H9 (cell line): ENCODE measurements around the gene CCDC127. TPM values are rescaled to one million over a fixed set of nuclear protein-coding genes. Genes with fewer than 3 reads are reported as not detected.
"Not testable (repeated sequence)": the region's sequence is repeated elsewhere in the genome, so short reads cannot be mapped to it uniquely, and the experiment has no call there.

Experiments
- DNase-seq: peaks from one replicate; pipeline ENCODE4 v3.0.0-alpha.2; 2017
- H2AFZ ChIP-seq: one replicate; pipeline ENCODE4 v1.6.1; 2013; ENCODE audit warnings: mild to moderate bottlenecking, low read length, control low read depth, moderate library complexity
- H2AK5ac ChIP-seq: 2 replicates; pipeline ENCODE4 v1.6.1; 2013; ENCODE audit warnings: low read length, control low read depth, mixed read lengths; ENCODE audit not compliant: insufficient read length
- H2BK120ac ChIP-seq: one replicate; pipeline ENCODE4 v1.6.1; 2013; ENCODE audit warnings: low read depth, mild to moderate bottlenecking, low read length, control low read depth, inconsistent platforms; ENCODE audit not compliant: poor library complexity, severe bottlenecking
- H2BK12ac ChIP-seq: 2 replicates; pipeline ENCODE4 v1.6.1; 2013; ENCODE audit warnings: low read length, control low read depth, mixed read lengths, low read depth; ENCODE audit not compliant: insufficient read length
- H2BK15ac ChIP-seq: 2 replicates; pipeline ENCODE4 v1.6.1; 2013; ENCODE audit warnings: low read depth, low read length, control low read depth
- H2BK20ac ChIP-seq: one replicate; pipeline ENCODE4 v1.6.1; 2013; ENCODE audit warnings: low read depth, mild to moderate bottlenecking, low read length, control low read depth, inconsistent platforms; ENCODE audit not compliant: poor library complexity, severe bottlenecking
- H2BK5ac ChIP-seq: 2 replicates; pipeline ENCODE4 v1.6.1; 2013; ENCODE audit warnings: low read length, control low read depth, mixed read lengths; ENCODE audit not compliant: insufficient read length
- H3K14ac ChIP-seq: 2 replicates; pipeline ENCODE4 v1.6.1; 2013; ENCODE audit warnings: low read length, control low read depth; ENCODE audit not compliant: insufficient read depth
- H3K18ac ChIP-seq: 2 replicates; pipeline ENCODE4 v1.6.1; 2013; ENCODE audit warnings: low read depth, mild to moderate bottlenecking, mixed read lengths, low read length, control low read depth; ENCODE audit not compliant: insufficient read length
- H3K23ac ChIP-seq: 2 replicates; pipeline ENCODE4 v1.6.1; 2013; ENCODE audit warnings: low read length, control low read depth, mixed read lengths, low read depth; ENCODE audit not compliant: insufficient read length
- H3K23me2 ChIP-seq: 2 replicates; pipeline ENCODE4 v1.6.1; 2013; ENCODE audit warnings: low read depth, mild to moderate bottlenecking, mixed read lengths, low read length, control low read depth; ENCODE audit not compliant: insufficient read length, poor library complexity, severe bottlenecking
- H3K27ac ChIP-seq: 2 replicates; pipeline ENCODE4 v1.5.1; 2013; ENCODE audit warnings: low read length, control low read depth, mixed read lengths, low read depth; ENCODE audit not compliant: insufficient read length
- H3K27me3 ChIP-seq: 2 replicates; pipeline ENCODE4 v1.6.1; 2013; ENCODE audit warnings: low read length, control low read depth, inconsistent platforms; ENCODE audit not compliant: insufficient read depth
- H3K4ac ChIP-seq: 2 replicates; pipeline ENCODE4 v1.6.1; 2013; ENCODE audit warnings: low read depth, mild to moderate bottlenecking, control low read depth, inconsistent platforms, low read length, moderate library complexity
- H3K4me1 ChIP-seq: 2 replicates; pipeline ENCODE4 v1.6.1; 2013; ENCODE audit warnings: low read length, control low read depth, inconsistent platforms; ENCODE audit not compliant: insufficient read depth
- H3K4me2 ChIP-seq: 2 replicates; pipeline ENCODE4 v1.6.1; 2013; ENCODE audit warnings: low read length, control low read depth, mixed read lengths; ENCODE audit not compliant: insufficient read length, insufficient read depth
- H3K56ac ChIP-seq: 2 replicates; pipeline ENCODE4 v1.6.1; 2013; ENCODE audit warnings: low read depth, mild to moderate bottlenecking, mixed read lengths, low read length, control low read depth; ENCODE audit not compliant: insufficient read length
- H3K79me1 ChIP-seq: 2 replicates; pipeline ENCODE4 v1.6.1; 2013; ENCODE audit warnings: low read depth, mild to moderate bottlenecking, moderate library complexity, low read length, control low read depth, inconsistent platforms; ENCODE audit not compliant: insufficient read depth, poor library complexity, severe bottlenecking
- H3K79me2 ChIP-seq: 2 replicates; pipeline ENCODE4 v1.6.1; 2013; ENCODE audit warnings: low read length, control low read depth, inconsistent platforms; ENCODE audit not compliant: insufficient read depth
- H3K9ac ChIP-seq: 2 replicates; pipeline ENCODE4 v1.6.1; 2013; ENCODE audit warnings: low read length, control low read depth, mixed read lengths; ENCODE audit not compliant: insufficient read length; ENCODE audit errors: extremely low read depth
- H3K9me3 ChIP-seq: one replicate; pipeline ENCODE4 v1.6.1; 2013; ENCODE audit warnings: low read depth, low read length, inconsistent platforms; ENCODE audit not compliant: control insufficient read depth
- H3T11ph ChIP-seq: one replicate; pipeline ENCODE4 v1.6.1; 2013; ENCODE audit warnings: mild to moderate bottlenecking, low read length, control low read depth, inconsistent platforms
- H4K20me1 ChIP-seq: one replicate; pipeline ENCODE4 v1.6.1; 2013; ENCODE audit not compliant: control insufficient read depth, insufficient read length, insufficient read depth
- H4K5ac ChIP-seq: 2 replicates; pipeline ENCODE4 v1.6.1; 2013; ENCODE audit warnings: low read depth, mild to moderate bottlenecking, mixed read lengths, low read length, control low read depth; ENCODE audit not compliant: insufficient read length
- H4K8ac ChIP-seq: replicated peaks from 2 replicates; pipeline ENCODE4 v1.6.1; 2013; ENCODE audit warnings: low read length, control low read depth, mixed read lengths, low read depth; ENCODE audit not compliant: insufficient read length
- H4K91ac ChIP-seq: 2 replicates; pipeline ENCODE4 v1.6.1; 2013; ENCODE audit warnings: low read depth, mild to moderate bottlenecking, moderate library complexity, mixed read lengths, low read length, control low read depth; ENCODE audit not compliant: insufficient read length
- H3K27ac Mint-ChIP-seq, 3 experiments: 2 replicates in 2 of 3; 3 replicates in 1 of 3; pipeline ENCODE4 v1.8.0; 2020 to 2021; ENCODE audit warnings: mixed read lengths in 3 of 3, mild to moderate bottlenecking in 1 of 3, moderate library complexity in 1 of 3
- H3K27me3 Mint-ChIP-seq: 2 replicates; pipeline ENCODE4 v1.8.0; 2021; ENCODE audit warnings: low read depth, mild to moderate bottlenecking, moderate library complexity, mixed read lengths
- H3K36me3 Mint-ChIP-seq, 3 experiments: 2 replicates in 2 of 3; 3 replicates in 1 of 3; pipeline ENCODE4 v1.8.0; 2020 to 2021; ENCODE audit warnings: low read depth in 3 of 3, mixed read lengths in 3 of 3; ENCODE audit not compliant: insufficient read depth in 1 of 3
- H3K4me1 Mint-ChIP-seq, 2 experiments: 2 replicates each; pipeline ENCODE4 v1.8.0; 2020; ENCODE audit warnings: mixed read lengths in 2 of 2
- H3K4me3 Mint-ChIP-seq, 2 experiments: 2 replicates in 1 of 2; 3 replicates in 1 of 2; pipeline ENCODE4 v1.8.0; 2020 to 2021; ENCODE audit warnings: mild to moderate bottlenecking in 2 of 2, mixed read lengths in 2 of 2, moderate library complexity in 1 of 2
- H3K9me3 Mint-ChIP-seq, 2 experiments: 2 replicates in 1 of 2; 3 replicates in 1 of 2; pipeline ENCODE4 v1.8.0; 2020; ENCODE audit warnings: mild to moderate bottlenecking in 2 of 2, mixed read lengths in 2 of 2, moderate library complexity in 1 of 2
- WGBS: extraction: QIAGEN DNeasy Blood & Tissue Kit; methylation state at CpG from one replicate; pipeline ENCODE4 v1.1.7; 2013; ENCODE audit warnings: missing lambda C conversion rate, low lambda C conversion rate, mixed read lengths; ENCODE audit not compliant: insufficient read length; ENCODE audit errors: extremely low coverage; 5-methylcytosine and 5-hydroxymethylcytosine counted together
- total RNA-seq: library from RNA; stranded (reverse); gene quantifications from 2 replicates; pipeline ENCODE4 v1.2.1, GENCODE V29; 2021

Gene CCDC127
- total RNA-seq, 1 experiment from 2014 or later, result 9.0 TPM

DNA sequence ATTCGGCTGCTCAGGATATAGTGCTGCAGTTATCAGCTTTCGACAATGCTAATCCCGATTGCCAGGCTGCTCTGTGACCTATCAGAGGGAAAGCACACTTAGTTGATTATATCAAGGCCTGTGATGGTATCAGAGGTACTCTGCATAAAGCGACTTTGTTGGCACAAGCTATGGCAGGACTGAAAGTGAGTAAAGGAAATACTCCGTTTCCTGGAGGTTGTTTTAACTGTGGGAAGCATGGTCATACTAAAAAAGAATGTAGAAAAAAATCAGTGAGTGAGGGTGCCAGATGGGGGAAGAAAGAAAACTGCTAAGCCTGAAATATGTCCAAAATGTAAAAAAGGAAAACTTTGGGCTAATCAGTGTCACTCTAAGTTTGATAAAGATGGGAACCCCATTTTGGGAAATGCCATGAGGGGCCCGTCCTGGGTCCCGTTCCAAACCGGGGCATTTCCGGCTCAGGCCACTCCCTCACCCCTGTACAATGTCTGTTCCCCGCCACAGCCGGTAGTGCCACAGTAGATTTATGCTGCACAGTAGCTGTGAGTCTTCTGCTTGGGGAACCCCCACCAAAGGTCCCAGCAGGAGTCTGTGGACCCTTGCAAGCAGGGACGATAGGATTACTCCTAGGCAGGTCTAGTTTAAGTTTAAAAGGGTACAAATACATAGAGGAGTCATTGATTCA, 25.9 kb upstream of the CCDC127 start:
- H3K27ac Mint-ChIP-seq, result peak overlapping the region in 1 of 3 experiments; percentile 48; a peak in 1 of 7 replicates

DNA sequence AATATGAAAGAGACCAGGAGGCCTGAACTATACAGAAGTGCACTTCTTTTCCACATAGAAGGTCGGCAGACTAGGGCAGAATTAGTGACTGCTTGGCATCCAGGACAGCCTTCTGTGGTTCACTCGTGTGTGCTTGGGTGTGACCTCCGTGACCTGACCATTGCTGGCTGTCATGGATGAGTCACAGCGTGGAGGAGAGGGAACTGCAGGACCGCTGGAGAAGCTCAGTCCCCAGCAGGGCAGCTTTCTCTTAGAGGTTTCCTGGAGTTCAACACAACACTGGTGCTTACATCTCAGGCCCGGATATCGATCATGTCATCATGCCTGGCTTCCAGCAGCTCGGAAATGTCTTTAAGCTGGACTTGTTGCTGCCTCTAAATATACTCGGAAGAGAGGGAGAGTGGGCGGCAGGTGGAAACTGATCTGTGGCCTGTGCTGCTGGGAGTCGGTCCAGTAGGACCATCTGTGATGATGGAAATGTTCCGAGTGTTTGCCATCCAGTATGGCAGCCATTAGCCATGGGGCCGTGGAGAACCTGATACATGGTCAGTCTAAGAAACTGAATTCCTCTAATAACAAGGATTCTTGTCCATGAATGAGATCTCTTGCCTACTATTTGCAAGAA, 23.2 kb upstream of the CCDC127 start:
- not testable (repeated sequence) for H2BK20ac ChIP-seq, H3K27me3 Mint-ChIP-seq, H3K27me3 ChIP-seq, H3K79me2 ChIP-seq, DNase-seq, H3K27ac Mint-ChIP-seq, H4K5ac ChIP-seq, H3K79me1 ChIP-seq, H4K8ac ChIP-seq, H2BK120ac ChIP-seq, H3K14ac ChIP-seq, H2BK5ac ChIP-seq, H2BK12ac ChIP-seq, H3K23me2 ChIP-seq, H3K18ac ChIP-seq, H3K27ac ChIP-seq, H2AK5ac ChIP-seq, H3K9ac ChIP-seq, H3K4me2 ChIP-seq, H3K4me1 ChIP-seq, H4K91ac ChIP-seq, H2BK15ac ChIP-seq, H3K56ac ChIP-seq, H3T11ph ChIP-seq, H3K23ac ChIP-seq, H3K4ac ChIP-seq, H4K20me1 ChIP-seq, H2AFZ ChIP-seq, H3K4me1 Mint-ChIP-seq, H3K4me3 Mint-ChIP-seq
- Mint-ChIP-seq H3K36me3 (peaks cover 69 to 88% (median 79%) of the 10 kb centered on the region in 3 experiments), H3K9me3 (peaks cover 21 to 23% of the 10 kb centered on the region in 2 experiments)
- no CpG with 5 or more reads among the region's 13 CpGs for WGBS
- H3K9me3 ChIP-seq, result peaks cover 17% of the 10 kb centered on the region

More for the DNA sequence above, 25.9 kb upstream of the CCDC127 start:
- H3K23ac ChIP-seq, H4K91ac ChIP-seq, DNase-seq, H3K27me3 ChIP-seq, H2BK15ac ChIP-seq, H4K5ac ChIP-seq, H4K8ac ChIP-seq, H2BK12ac ChIP-seq, H3K4me2 ChIP-seq, H3T11ph ChIP-seq, H2BK120ac ChIP-seq, H2AK5ac ChIP-seq, H3K4ac ChIP-seq, H4K20me1 ChIP-seq, H2AFZ ChIP-seq, H2BK20ac ChIP-seq, H3K4me3 Mint-ChIP-seq, H3K14ac ChIP-seq, H3K9ac ChIP-seq, H3K56ac ChIP-seq, H3K18ac ChIP-seq, H3K23me2 ChIP-seq, H3K4me1 Mint-ChIP-seq, H3K27me3 Mint-ChIP-seq, H3K4me1 ChIP-seq, H3K79me1 ChIP-seq, H3K27ac ChIP-seq, H2BK5ac ChIP-seq, H3K79me2 ChIP-seq: not testable (repeated sequence)
- Mint-ChIP-seq H3K9me3 (peaks cover 31 to 33% of the 10 kb centered on the region in 2 experiments), H3K36me3 (peaks cover 82 to 90% (median 89%) of the 10 kb centered on the region in 3 experiments)
- peaks cover 19% of the 10 kb centered on the region for H3K9me3 ChIP-seq
- no CpG with 5 or more reads among the region's 12 CpGs for WGBS
